GM18867 (cell line): ENCODE data around the gene ST6GALNAC4.
"Not testable (repeated sequence)": the region's sequence is repeated elsewhere in the genome, so short reads cannot be mapped to it uniquely, and the experiment has no call there.

Source experiments
- ATAC-seq: cut with Tn5 transposase; IDR thresholded peaks from one replicate; pipeline ENCODE4 v1.9.1; 2021; ENCODE audit warnings: mild to moderate bottlenecking, moderate library complexity; ENCODE audit not compliant: unreplicated experiment

Gene ST6GALNAC4

GRCh38 chr9:127874301-127875221, 42.3 kb downstream of the ST6GALNAC4 start:
- ATAC-seq: no peak

- ATAC-seq: no peak
Measured at GRCh38 chr9:127873886-127874285, 43.0 kb downstream of the ST6GALNAC4 start.

GRCh38 chr9:127873223-127873691, 43.6 kb downstream of the ST6GALNAC4 start:
- ATAC-seq: no peak

GRCh38 chr9:127872369-127873222, 44.2 kb downstream of the ST6GALNAC4 start:
- ATAC-seq: no peak

- no peak for ATAC-seq
Measured at GRCh38 chr9:127871531-127871930, 45.3 kb downstream of the ST6GALNAC4 start.

- ATAC-seq: no peak
Measured at GRCh38 chr9:127870887-127871286, 46.0 kb downstream of the ST6GALNAC4 start.

- not testable (repeated sequence) for ATAC-seq
Measured at GRCh38 chr9:127870153-127870491, 46.7 kb downstream of the ST6GALNAC4 start.

- peak; percentile 67 for ATAC-seq
Measured at GRCh38 chr9:127869310-127870152, 47.3 kb downstream of the ST6GALNAC4 start.

- ATAC-seq: no peak
Measured at GRCh38 chr9:127868278-127868902, 48.5 kb downstream of the ST6GALNAC4 start.

GRCh38 chr9:127867356-127868277, 49.2 kb downstream of the ST6GALNAC4 start:
- ATAC-seq: no peak

- no peak for ATAC-seq
Measured at GRCh38 chr9:127866535-127866934, 50.3 kb downstream of the ST6GALNAC4 start.

GRCh38 chr9:127865645-127866464, 51.0 kb downstream of the ST6GALNAC4 start:
- ATAC-seq: no peak

GRCh38 chr9:127863191-127863621, 53.6 kb downstream of the ST6GALNAC4 start:
- no peak for ATAC-seq

- no peak for ATAC-seq
Measured at GRCh38 chr9:127862075-127863011, 54.5 kb downstream of the ST6GALNAC4 start.

- ATAC-seq: no peak
Measured at GRCh38 chr9:127860779-127861178, 56.1 kb downstream of the ST6GALNAC4 start.

- ATAC-seq: no peak
Measured at GRCh38 chr9:127860260-127860659, 56.6 kb downstream of the ST6GALNAC4 start.

GRCh38 chr9:127858041-127858512, 58.8 kb downstream of the ST6GALNAC4 start:
- ATAC-seq: no peak
